Right lung (tissue), 5 donors: Measurements from ENCODE around the gene CSTF1. TPM values are rescaled to one million over a fixed set of nuclear protein-coding genes. Genes with fewer than 3 reads are reported as not detected.
"Not testable (repeated sequence)": the region's sequence is repeated elsewhere in the genome, so short reads cannot be mapped to it uniquely, and the experiment has no call there.

ENCODE experiments used
- DNase-seq, 2 donors: peaks; one replicate each; pipeline ENCODE4 v3.0.0-alpha.2; 2013
- polyA plus RNA-seq, 5 donors: library from polyadenylated mRNA; unstranded; fragments of 120-200 nt; gene quantifications; one replicate each; pipeline versions ENCODE4 v1.2.1 to v1.2.3, GENCODE V29; 2013; ENCODE audit warnings: inconsistent platforms in 1 of 5, low replicate concordance in 1 of 5; ENCODE audit not compliant: insufficient read length in 5 of 5, insufficient read depth in 1 of 5

The CSTF1 gene
- polyA plus RNA-seq, 5 donors, result 40.0 to 51.8 (median 41.3) TPM

DNA sequence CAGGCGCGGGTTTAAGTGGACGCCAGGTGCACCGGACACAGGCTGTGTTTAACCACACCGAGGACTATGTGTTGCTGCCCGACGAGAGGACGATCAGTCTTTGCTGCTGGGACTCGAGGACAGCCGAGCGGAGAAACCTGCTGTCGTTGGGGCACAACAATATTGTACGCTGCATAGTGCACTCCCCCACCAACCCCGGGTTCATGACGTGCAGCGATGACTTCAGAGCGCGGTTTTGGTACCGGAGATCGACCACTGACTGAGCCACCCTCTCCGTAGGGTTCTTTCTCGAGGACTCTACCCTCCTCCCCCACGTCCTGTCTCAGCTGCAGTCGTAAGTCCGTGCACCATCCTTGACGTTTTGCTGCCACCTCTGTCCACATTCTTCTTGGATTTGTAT, 11.0 kb downstream of the CSTF1 start:
- DNase-seq, result no peak

DNA sequence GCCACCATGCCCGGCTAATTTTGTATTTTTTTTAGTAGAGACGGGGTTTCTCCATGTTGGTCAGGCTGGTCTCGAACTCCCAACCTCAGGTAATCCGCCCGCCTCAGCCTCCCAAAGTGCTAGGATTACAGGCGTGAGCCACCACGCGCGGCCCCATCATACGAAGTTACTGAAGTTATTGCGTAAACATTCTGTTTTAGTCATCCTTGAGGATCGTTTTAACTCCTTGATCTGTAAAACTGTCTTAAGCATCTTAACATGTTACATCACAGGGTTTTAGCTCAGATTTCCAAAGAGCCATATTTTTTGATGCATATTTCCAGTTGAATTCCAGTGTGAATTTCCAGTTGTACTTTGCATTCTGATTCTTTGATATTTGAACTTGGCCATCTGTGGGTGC, 12.9 kb downstream of the CSTF1 start:
- DNase-seq, result not testable (repeated sequence)

DNA sequence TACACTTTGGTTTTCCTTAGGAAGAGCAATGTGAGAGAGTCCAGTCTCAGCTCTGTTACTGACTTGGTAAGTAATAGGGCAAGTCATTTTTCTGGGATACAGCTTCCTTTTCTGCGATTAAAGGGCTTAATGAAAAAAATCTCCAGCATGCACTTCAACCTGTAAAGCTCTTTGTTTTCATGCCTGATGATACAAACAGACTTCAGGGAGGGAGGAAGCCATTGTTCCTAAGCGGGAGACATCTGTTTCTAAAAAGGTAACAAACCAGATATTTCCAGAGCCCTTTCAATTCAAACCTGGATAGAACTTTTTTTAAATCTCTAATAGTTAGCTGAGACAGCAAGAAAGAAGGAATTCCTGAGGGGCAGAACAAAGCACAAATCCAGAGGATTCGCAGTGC, 14.5 kb downstream of the CSTF1 start:
- no peak for DNase-seq

DNA sequence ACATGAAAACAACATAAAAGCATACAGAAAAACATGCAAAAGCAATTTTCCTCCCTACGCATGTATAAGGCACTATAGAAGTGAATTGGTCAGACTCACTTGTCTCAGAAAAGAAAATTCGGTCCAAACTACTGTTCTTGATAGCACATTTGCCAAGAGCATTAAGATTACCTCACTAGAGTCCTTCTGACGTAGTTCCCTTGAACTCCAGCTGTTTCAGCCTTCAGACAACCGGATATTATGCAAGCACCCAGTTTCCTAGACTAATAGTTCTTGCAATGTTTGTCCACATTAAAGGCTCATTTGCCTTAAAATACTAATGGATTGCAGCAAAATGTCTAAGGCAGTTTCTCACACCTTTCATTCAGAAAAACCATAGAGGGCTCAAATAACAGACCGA, 17.1 kb downstream of the CSTF1 start:
- DNase-seq, result peak; percentile 80 to 90

DNA sequence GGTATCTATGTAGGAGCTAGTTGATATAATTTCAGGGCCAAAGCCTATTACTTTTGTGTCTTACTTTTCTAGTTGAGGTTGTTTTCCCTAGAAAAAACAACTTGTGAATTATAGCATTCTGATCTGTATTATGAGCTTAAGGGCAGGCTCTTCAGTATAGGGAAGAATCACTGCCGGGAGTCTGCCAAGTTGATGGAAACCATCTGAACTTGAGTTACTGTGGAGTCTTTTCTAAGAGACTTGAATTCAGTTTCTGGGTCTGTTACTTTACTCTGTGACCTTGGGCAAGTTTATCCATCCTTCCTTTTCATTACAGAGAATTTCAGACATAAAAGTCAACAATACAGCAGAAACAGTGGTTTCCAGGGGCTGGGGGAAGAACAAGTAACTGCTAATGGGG, 17.5 kb downstream of the CSTF1 start:
- peak in 1 of 2 donors; percentile 48 for DNase-seq

DNA sequence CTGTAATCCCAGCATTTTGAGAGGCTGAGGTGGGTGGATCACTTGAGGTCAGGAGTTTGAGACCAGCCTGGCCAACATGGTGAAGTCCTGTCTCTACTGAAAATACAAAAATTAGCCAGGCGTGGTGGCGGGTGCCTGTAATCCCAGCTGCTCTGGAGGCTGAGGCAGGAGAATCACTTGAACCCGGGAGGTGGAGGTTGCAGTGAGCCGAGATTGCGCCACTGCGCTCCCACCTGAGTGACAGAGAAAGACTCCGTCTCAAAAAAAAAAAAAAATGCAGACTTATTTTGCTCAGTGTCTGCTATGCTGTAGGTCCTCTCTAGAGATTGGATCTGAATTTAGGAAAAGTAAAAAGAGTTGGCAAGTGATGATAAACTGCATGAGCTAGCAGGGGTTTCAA, 18.8 kb downstream of the CSTF1 start:
- not testable (repeated sequence) for DNase-seq

DNA sequence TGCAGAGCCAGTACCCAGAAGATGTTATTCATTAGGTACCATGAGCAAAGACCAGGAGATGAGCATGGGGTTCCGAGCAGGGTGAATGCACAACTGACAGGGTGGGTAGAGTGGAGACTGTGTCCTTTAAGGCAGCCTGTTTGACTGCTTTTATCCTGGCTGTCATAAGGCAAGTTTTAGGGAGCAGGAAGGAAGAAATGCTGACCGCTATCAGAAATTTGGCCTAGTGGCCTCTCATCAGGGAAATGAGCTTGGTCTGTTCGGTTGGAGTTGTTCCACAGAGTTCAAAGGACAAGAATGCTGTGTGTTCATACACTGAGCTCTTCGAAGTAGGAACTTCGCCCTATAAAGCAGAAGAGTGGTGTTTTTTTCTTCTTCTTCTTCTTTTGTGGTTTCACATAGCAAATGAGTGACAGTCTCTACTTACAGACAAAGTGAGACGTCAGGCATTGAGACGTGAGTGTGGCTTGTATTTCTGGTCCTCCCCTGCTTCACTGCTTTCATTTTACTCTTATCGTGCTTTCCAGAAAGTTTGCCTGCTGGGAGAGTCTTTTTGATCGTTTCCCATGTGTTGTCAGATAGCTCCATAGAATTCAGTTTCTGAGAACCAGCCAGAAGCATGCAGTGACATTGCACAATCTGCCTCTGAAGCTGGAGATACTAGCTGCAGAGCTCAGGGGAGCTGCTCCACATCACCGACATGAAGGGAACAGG, 19.5 kb downstream of the CSTF1 start, which contains the start of gene CASS4:
Gene CASS4, plus strand, starts transcription at position 502 of the 714 bp plus-strand sequence. Its CDS starts 199 bp downstream, at position 701.
- DNase-seq, result peak; percentile 72 to 82

DNA sequence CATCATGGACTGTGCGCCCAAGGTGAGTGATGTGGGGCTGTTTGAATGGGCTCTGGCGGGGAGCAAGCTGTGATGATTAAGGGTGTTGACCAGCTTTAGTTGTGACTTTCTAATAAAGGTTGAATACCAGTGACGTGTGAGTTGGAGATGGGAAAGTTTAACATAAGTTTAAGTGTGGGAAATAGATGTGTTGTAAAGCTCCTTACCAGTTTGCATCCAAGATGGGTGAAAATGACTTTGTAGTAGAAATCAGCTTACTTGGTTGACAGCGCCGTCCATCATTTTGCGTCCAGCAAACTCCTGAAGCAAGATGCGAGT, 20.0 kb downstream of the CSTF1 start:
- DNase-seq, result no peak

DNA sequence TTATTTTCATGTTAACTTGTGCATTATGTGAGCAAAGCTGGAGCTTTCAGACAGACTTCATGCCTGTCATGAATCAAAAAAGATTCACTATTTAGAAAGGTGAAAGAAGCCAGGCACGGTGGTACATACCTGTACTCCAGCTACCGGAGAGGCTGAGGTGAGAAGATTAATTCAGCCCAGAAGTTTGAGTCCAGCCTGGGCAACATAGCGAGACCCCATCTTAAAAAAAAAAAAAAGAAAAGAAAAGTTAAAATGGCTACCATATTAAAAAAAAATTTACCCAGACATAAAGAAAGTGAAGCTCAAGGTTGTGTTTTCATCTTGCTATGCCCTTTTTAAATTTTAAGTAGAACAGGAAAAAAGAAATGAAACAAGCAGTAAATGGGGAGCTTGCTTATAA, 20.5 kb downstream of the CSTF1 start:
- no peak for DNase-seq

DNA sequence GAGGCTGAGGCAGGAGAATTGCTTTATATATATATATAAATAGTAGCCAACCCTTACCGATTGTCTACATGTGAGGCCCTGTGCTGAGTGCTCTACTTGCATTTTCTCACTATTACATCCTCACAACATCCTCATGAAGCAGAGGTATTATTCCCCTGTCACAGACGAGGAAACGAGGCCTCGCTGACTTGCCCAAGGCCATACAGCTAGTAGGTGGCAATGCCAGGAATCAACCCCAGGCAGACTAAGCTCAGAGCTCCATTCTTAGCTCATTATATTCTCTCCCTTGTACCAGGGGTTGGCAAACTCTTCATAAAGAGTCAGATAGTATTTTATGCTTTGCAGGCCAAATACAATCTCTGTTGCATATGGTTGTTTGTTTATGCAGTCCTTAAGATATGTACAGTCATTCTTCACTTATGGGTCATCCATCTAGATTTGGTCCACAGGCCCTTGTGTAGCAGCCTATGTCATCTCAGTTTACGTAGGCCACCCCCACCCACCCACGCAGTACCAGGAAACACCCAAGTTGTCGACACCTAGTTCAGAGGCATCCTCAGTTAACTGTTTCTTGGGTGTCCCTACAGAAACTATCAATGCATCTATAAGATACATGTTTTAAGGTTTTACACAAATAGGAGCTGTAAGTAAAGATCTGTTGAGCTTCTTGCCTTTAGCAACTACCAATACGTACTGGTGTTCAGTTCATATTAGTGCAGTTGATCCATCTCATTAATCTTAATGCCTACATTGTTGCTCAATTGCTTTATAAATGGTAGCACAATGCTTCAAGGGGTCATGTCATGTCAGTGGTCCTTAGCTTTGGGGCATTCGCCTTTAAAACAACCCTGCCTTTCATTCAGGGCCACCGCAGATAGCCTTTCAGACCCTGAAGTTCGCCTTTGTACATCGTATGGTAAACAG, 22.7 kb downstream of the CSTF1 start:
- DNase-seq, result no peak

DNA sequence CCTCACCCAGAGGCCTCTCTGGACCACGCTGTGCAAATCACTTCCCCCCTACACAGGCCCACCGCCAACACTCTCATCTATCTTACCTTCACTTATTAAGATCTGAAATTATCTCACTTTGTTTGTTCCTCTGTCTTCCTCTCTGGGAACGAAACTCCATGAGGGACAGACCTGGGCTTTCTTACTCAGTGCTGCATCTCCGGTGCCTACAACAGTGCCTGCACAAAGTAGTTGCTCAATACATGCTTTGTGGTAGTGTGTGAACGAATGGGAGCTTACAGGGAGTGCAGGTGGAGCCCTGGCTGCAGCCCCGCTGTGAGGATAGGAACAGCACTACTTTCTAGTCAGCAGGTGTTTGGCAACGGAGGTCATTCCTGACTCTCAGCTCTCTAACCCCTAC, 25.0 kb downstream of the CSTF1 start:
- DNase-seq, result no peak

DNA sequence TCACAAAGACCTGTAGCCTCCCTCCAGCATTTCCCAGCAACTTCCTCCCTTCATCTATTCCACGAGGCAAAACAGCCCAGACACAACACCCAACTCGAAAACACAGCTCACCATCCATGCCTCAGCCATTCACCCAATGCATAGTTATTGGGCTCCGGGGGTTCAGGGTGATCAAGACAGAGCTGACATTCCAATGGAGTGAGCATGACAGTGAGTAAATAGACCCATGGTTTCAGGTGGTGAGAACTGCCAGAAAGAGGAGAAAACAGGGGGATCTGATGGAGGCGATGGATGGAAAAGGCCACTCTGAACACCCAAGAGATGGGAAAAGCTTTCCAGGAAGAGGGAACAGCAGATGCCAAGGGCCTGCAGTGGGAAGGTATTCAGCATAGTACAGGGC, 25.5 kb downstream of the CSTF1 start:
- no peak for DNase-seq

DNA sequence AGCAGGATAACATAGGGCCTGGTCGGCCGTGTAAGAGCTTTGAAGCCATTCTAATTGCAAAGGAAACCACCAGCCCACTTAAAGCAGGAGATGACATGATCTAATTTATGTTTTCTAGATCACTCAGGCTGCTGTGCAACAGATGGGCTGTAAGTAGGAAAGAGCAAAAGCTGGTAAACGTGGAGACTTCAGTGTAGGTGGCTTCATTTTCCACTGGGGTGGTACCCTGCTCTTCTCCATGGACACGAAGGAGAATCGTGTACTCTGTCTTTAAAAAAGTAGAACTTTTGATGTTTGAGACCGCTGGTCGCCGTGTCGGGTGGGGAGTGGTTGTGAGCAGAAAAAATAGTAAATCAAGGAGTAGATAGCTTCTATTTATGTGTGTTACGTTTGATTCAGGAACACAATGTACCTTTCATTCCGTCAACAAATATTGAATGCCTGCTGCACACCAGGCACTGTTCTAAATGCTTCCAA, 26.0 kb downstream of the CSTF1 start:
- no peak for DNase-seq

DNA sequence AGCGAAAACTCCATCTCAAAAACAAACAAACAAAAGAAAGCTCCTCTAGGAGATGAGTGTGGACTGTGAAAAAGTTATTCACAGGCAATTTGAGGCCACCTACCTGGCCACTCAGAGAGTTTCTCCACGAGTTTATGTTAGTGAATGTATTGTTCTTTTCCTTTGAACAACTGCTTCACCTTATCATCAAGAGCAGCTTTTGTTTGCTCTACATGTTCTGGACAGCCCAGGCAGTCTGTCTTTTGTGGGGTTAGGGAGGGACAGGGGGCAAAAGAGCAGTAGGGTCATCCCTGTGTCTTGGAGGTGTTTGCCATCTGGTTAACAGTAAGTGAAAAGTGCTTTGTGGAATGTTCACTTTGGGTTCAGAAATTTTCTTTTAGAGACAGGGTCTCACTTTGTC, 27.6 kb downstream of the CSTF1 start:
- DNase-seq, result no peak

DNA sequence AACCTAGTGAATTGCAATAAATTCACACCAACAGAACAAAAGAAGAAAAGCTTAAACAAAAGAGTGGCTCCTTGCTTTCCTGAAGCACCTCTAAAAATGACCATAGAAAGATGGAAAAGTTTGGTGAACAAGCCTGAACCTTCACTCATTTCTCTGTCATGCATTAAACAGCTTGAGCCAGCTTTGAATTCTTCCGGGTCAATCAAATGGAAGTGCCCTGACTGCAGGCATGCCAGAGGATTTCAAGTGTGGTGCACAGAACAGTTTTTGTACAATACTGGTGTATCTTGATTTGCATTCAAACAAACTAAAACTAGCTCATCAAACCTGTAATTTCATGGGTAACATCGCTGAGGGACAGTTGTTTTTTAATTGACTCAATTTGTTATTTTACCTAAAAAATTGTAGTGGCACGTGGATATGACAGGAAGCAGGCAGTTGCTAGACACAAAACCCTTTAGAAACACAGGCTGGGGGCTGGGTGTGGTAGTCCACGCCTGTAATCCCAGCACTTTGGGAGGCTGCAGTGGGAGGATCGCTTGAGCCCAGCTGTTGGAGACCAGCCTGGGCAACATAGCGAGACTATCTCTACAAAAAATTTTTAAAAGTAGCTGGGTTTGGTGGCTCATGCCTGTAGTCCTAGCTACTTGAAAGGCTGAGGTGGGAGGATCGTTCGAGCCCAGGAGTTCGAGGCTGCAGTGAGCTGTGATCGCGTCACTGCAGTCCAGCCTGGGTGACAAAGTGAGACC, 28.7 kb downstream of the CSTF1 start:
- no peak for DNase-seq

DNA sequence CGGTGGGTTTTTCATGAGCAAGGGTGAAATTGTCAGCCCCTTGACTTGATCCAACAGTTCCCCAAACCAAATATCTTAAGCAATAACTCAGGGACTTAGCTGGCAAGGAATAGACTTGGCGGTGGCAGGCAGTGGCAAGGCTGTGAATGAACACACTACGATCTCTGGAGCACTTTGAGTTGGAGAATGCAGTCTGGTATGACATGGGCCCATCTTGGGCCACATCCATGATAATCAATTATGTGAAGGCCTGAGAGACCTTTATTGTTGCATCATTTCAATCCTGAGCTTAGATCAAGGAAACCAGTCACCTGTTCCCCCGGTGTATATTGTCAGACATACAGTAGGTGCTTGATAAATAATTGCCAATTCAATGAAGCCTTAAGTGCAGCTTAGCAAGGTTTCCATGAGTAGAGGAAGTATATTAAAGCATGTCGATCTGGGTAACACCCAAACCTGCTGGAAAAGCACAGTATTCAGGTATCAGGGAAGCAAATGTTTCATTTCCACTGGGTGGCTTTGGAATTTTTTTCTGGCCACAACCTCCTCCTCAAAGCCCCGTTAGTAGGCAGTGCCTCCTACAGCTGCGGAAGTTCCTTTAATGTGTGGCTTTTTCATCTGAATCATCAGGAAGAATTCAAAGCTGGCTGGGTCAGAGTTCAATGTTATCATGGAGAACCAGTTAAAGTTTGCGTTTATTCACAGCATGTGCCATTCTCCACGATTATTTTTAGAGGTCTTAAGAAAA, 29.8 kb downstream of the CSTF1 start:
- no peak for DNase-seq

DNA sequence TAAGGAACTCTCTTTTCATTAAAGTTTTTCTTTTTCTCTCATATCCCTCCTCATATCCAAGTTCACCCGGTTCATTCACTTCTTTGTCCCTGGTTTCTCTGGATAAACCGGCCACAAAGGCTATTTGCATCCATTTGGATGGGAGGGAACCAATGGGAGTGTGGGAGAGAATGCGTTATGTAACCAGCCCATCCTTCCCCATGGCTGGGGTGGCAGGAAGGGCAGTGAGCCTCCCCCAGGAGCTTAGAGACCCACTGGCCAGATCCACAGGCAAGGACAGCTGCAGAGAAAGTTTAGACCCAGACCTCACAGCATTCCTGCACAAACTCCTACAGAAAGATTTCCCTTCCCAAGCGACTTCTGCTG, 30.4 kb downstream of the CSTF1 start:
- DNase-seq, result no peak

DNA sequence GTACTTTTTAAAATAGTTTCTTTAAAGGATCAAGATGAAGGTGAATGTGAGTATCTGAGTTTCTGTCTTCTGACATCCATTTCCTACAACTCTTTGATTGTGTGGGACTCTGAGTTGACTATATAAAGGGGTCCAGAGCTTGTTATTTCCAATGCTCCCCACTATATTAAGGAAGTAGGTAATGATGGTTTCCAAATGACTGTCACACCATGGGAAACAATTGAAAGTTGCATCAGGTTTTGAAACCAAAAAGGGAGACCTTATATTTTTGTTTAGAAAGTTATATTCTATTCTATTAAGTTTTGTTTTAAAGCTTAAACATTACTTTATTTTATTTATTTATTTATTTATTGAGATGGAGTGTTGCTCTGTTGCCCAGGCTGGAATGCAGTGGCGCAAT, 30.8 kb downstream of the CSTF1 start:
- DNase-seq, result no peak

DNA sequence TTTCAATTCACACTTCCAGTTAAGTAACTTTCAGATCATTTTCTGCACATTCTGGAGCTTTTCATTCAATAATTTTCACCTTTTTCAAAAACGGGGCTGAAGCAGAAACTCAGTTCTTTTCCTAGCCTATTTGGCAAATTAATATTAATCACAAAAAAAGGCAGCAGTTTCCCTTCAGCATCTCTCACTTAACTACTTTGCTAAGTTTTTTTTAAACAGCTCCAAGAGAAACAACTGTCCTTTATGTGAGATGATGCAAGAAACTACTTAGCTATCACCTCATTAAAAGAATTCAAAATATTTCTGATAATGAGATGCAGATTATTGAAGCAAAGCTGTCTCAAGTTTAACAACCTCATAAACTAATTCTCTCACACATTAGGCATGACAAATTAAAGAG, 31.4 kb downstream of the CSTF1 start:
- peak; percentile 69 to 74 for DNase-seq

DNA sequence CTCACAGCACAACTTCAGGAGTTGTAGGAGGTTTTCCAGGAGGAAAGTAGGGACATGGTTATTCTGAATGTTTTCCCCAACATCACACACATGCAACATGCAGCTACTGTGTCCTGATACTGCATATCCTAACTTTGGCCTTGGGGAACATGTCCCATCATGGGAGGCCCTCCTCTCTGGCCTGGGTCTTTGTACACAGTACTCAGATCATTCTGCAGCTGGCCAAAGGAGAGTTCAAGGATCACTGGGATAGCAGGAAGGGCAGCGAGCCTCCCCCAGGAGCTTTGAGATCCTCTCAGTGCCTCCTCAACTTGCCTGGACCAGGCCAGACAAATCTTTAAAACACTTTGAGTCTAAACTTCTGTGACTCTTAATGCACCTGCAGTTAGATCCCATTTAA, 32.5 kb downstream of the CSTF1 start:
- DNase-seq, result no peak

DNA sequence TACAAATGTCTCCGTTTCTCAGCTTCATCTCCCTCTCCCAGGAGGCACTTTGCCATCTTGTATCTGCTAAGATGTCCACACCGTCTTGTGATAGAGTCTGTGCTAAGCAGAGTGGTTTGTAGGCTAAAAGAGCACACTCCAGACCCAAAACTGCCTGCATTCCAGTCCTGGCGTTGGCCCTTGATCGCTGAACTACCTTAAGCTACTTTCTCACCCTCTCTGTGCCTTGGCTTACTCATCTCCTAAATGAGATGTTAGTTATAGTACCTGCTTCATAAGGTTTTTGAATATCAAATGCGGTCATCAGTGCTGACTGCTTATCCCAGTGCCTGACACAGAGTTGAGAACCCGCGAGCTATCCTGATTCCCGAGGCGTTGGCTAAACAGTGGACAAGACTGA, 33.6 kb downstream of the CSTF1 start:
- DNase-seq, result no peak

DNA sequence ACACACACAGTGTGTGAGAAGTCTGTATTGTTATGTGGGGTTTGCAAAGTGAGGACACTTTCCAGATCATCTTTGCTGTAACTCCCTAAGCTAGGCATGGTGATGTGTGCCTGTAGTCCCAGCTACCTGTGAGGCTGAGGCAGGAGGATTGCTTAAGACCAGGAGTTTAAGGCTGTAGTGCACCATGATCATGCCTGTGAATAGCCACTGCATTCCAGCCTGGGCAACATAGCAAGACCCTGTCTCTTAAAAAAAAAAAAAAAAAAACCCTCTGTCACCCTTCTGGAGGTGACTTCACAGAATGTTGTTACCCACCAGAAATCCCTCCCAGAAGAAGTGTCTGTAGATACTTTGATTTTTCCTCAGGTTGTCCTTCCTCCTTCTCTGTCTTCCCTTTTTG, 34.5 kb downstream of the CSTF1 start:
- DNase-seq, result no peak
